Keratinocyte (primary cell): Measurements from ENCODE around the gene RSPRY1.

ENCODE experiments used
- CTCF ChIP-seq, 3 experiments: IDR thresholded peaks in 1 of 3; conservative IDR thresholded peaks in 1 of 3; optimal IDR thresholded peaks in 1 of 3; 2 replicates in 2 of 3; 3 replicates in 1 of 3; pipeline versions ENCODE3 to v1.5.1; 2011; ENCODE audit warnings: low read length in 3 of 3, mild to moderate bottlenecking in 3 of 3, moderate library complexity in 2 of 3, control low read depth in 1 of 3, inconsistent platforms in 1 of 3; ENCODE audit not compliant: insufficient read depth in 2 of 3; ENCODE audit errors: extremely low read depth in 1 of 3
- EZH2 ChIP-seq: IDR thresholded peaks from one replicate; pipeline ENCODE4 v1.6.1; 2012; ENCODE audit warnings: inconsistent platforms, mild to moderate bottlenecking, low read length, moderate library complexity

- TF ChIP-seq CTCF (optimal IDR thresholded peaks at IDR 0.05 in 1 of 3, IDR thresholded peaks at IDR 0.05 in 1 of 3, conservative IDR thresholded peaks at IDR 0.05 in 1 of 3; ENCODE audit: extremely low read depth in 1 of 3, insufficient read depth in 2 of 3, low read length in 3 of 3) (no peak), EZH2 (no peak)
These were observed 6.8 kb downstream of the RSPRY1 start for GRCh38 chr16:57192720-57193486.
